Small intestine (tissue), 7 donors: ENCODE data around the gene SOS1. TPM values are rescaled to one million over a fixed set of nuclear protein-coding genes. Genes with fewer than 3 reads are reported as not detected.
"Not testable (repeated sequence)": the region's sequence is repeated elsewhere in the genome, so short reads cannot be mapped to it uniquely, and the experiment has no call there.

Experiments
- DNase-seq, 2 donors: peaks; one replicate each; pipeline versions ENCODE4 v3.0.0 to v3.0.0-alpha.2; 2013
- FAIRE-seq: peaks from 2 replicates; lab custom pipeline; 2012; peaks lifted over from hg19 to GRCh38; lab: Jason Lieb, UNC
- H3K27ac ChIP-seq, 3 donors: one replicate each; pipeline ENCODE4 v1.5.1; 2013; ENCODE audit warnings: low read length in 2 of 3, mild to moderate bottlenecking in 2 of 3, control low read depth in 1 of 3, inconsistent platforms in 1 of 3, low read depth in 1 of 3, moderate library complexity in 1 of 3
- H3K27me3 ChIP-seq, 3 donors: one replicate each; pipeline ENCODE4 v1.6.1; 2013; ENCODE audit warnings: low read length in 3 of 3, inconsistent platforms in 1 of 3; ENCODE audit not compliant: control insufficient read depth in 3 of 3, insufficient read depth in 3 of 3
- H3K36me3 ChIP-seq, 3 donors: one replicate each; pipeline ENCODE4 v1.6.1; 2013; ENCODE audit warnings: low read length in 3 of 3, inconsistent platforms in 1 of 3, low read depth in 1 of 3, mild to moderate bottlenecking in 1 of 3, moderate library complexity in 1 of 3; ENCODE audit not compliant: control insufficient read depth in 3 of 3, insufficient read depth in 2 of 3
- H3K4me1 ChIP-seq, 3 donors: one replicate each; pipeline ENCODE4 v1.6.1; 2013; ENCODE audit warnings: low read length in 2 of 3, inconsistent platforms in 1 of 3, low read depth in 1 of 3, mild to moderate bottlenecking in 1 of 3, moderate library complexity in 1 of 3; ENCODE audit not compliant: control insufficient read depth in 3 of 3, insufficient read depth in 2 of 3
- H3K4me3 ChIP-seq, 3 donors: one replicate each; pipeline ENCODE4 v1.5.1; 2013; ENCODE audit warnings: low read length in 3 of 3, control low read depth in 1 of 3, inconsistent platforms in 1 of 3, low read depth in 1 of 3, mild to moderate bottlenecking in 1 of 3, moderate library complexity in 1 of 3
- H3K9me3 ChIP-seq, 2 donors: one replicate each; pipeline ENCODE4 v1.6.1; 2013; ENCODE audit warnings: low read depth in 1 of 2, low read length in 1 of 2; ENCODE audit not compliant: control insufficient read depth in 2 of 2, insufficient read depth in 1 of 2
- WGBS, 3 donors: extraction: QIAGEN DNeasy Blood & Tissue Kit; methylation state at CpG; one replicate each; pipeline ENCODE4 v1.1.7; 2013; 5-methylcytosine and 5-hydroxymethylcytosine counted together
- polyA plus RNA-seq, 4 donors: library from polyadenylated mRNA; stranded (reverse) in 3 of 4; unstranded in 1 of 4; fragments of 200-250 nt in 3 of 4; fragments of 120-200 nt in 1 of 4; gene quantifications; one replicate each; pipeline versions ENCODE4 v1.2.1 to v1.2.3, GENCODE V29; 2013
- donor health status: healthy with polysubstance abuse.
- donor health status: control.
- donor health status: control.
- donor health status: Bipolar disorder and iron deficiency.
- donor health status: healthy.

SOS1 gene
- polyA plus RNA-seq, 4 donors, result 7.8 to 43.0 (median 14.3) TPM

- Histone ChIP-seq H3K36me3 (no peaks in the 10 kb centered on the region), H3K9me3 (no peaks in the 10 kb centered on the region), H3K27me3 (no peaks in the 10 kb centered on the region), H3K27ac (no peak overlapping the region), H3K4me3 (no peak overlapping the region), H3K4me1 (peaks cover 0 to 2% (median 0%) of the 10 kb centered on the region in 3 donors)
- FAIRE-seq (no peak), DNase-seq (peak; percentile 82)
- WGBS, 3 donors, result 41 to 56% (median 50%) methylated on average over 11 of the region's 11 CpGs
These were observed 173.3 kb downstream of the SOS1 start for GRCh38 chr2:38947241-38948239.

GRCh38 chr2:38945911-38946310 is 174.9 kb downstream of the SOS1 start:
- Histone ChIP-seq H3K9me3 (no peaks in the 10 kb centered on the region), H3K4me1 (peaks cover 0 to 2% (median 0%) of the 10 kb centered on the region in 3 donors), H3K27me3 (no peaks in the 10 kb centered on the region), H3K36me3 (no peaks in the 10 kb centered on the region), H3K4me3 (no peak overlapping the region), H3K27ac (no peak overlapping the region)
- DNase-seq, result no peak
- 79 to 86% (median 83%) methylated on average over 5 of the region's 5 CpGs for WGBS, 3 donors
- no peak for FAIRE-seq

- Histone ChIP-seq H3K4me3 (no peak overlapping the region), H3K9me3 (no peaks in the 10 kb centered on the region), H3K27me3 (no peaks in the 10 kb centered on the region), H3K27ac (no peak overlapping the region), H3K4me1 (peaks cover 0 to 2% (median 0%) of the 10 kb centered on the region in 3 donors), H3K36me3 (no peaks in the 10 kb centered on the region)
- DNase-seq (no peak), FAIRE-seq (no peak)
- 77 to 92% (median 88%) methylated on average over 4 of the region's 4 CpGs for WGBS, 3 donors
These were observed 175.5 kb downstream of the SOS1 start for GRCh38 chr2:38945372-38945771.

GRCh38 chr2:38943784-38944183 is 177.1 kb downstream of the SOS1 start:
- no peak overlapping the region for H3K4me3 ChIP-seq
- FAIRE-seq, result no peak
- H3K27me3 ChIP-seq, result no peaks in the 10 kb centered on the region
- DNase-seq, result no peak
- no peak overlapping the region for H3K27ac ChIP-seq
- no peaks in the 10 kb centered on the region for H3K9me3 ChIP-seq
- H3K4me1 ChIP-seq, result peaks cover 0 to 2% (median 0%) of the 10 kb centered on the region in 3 donors
- H3K36me3 ChIP-seq, result no peaks in the 10 kb centered on the region

- H3K4me3 ChIP-seq, result no peak overlapping the region
- WGBS, 3 donors, result 70 to 82% (median 81%) methylated on average over 1 of the region's 1 CpG
- H3K36me3 ChIP-seq, result no peaks in the 10 kb centered on the region
- H3K27ac ChIP-seq, result no peak overlapping the region
- H3K4me1 ChIP-seq, result peaks cover 0 to under 1% (median 0%) of the 10 kb centered on the region in 3 donors
- H3K9me3 ChIP-seq, result no peaks in the 10 kb centered on the region
- no peak for FAIRE-seq
- H3K27me3 ChIP-seq, result no peaks in the 10 kb centered on the region
- no peak for DNase-seq
These were observed 180.1 kb downstream of the SOS1 start for GRCh38 chr2:38940746-38941145.

GRCh38 chr2:38937548-38937947 is 183.3 kb downstream of the SOS1 start:
- Histone ChIP-seq H3K36me3 (no peaks in the 10 kb centered on the region), H3K4me3 (no peak overlapping the region), H3K27me3 (no peaks in the 10 kb centered on the region), H3K9me3 (no peaks in the 10 kb centered on the region), H3K27ac (no peak overlapping the region), H3K4me1 (no peaks in the 10 kb centered on the region)
- 80 to 93% (median 83%) methylated on average over 3 of the region's 3 CpGs for WGBS, 3 donors
- DNase-seq, result no peak
- FAIRE-seq, result no peak

GRCh38 chr2:38936516-38936915 is 184.3 kb downstream of the SOS1 start:
- not testable (repeated sequence) for FAIRE-seq, H3K4me3 ChIP-seq, DNase-seq, H3K36me3 ChIP-seq, H3K27ac ChIP-seq, H3K9me3 ChIP-seq, H3K4me1 ChIP-seq, H3K27me3 ChIP-seq
- WGBS, 3 donors, result 85 to 92% (median 91%) methylated on average over 6 of the region's 6 CpGs

GRCh38 chr2:38935568-38936172 is 185.2 kb downstream of the SOS1 start:
- DNase-seq (no peak), FAIRE-seq (no peak)
- 78 to 86% (median 83%) methylated on average over 4 of the region's 4 CpGs for WGBS, 3 donors

More at GRCh38 chr2:38935568-38936172, 185.2 kb downstream of the SOS1 start:
- H3K4me1 ChIP-seq, result no peaks in the 10 kb centered on the region
- H3K36me3 ChIP-seq, result no peaks in the 10 kb centered on the region
- no peak overlapping the region for H3K27ac ChIP-seq
- no peak overlapping the region for H3K4me3 ChIP-seq
- H3K9me3 ChIP-seq, result no peaks in the 10 kb centered on the region
- no peaks in the 10 kb centered on the region for H3K27me3 ChIP-seq
